ENCODE measurements around the gene CCDC15.

DNA sequence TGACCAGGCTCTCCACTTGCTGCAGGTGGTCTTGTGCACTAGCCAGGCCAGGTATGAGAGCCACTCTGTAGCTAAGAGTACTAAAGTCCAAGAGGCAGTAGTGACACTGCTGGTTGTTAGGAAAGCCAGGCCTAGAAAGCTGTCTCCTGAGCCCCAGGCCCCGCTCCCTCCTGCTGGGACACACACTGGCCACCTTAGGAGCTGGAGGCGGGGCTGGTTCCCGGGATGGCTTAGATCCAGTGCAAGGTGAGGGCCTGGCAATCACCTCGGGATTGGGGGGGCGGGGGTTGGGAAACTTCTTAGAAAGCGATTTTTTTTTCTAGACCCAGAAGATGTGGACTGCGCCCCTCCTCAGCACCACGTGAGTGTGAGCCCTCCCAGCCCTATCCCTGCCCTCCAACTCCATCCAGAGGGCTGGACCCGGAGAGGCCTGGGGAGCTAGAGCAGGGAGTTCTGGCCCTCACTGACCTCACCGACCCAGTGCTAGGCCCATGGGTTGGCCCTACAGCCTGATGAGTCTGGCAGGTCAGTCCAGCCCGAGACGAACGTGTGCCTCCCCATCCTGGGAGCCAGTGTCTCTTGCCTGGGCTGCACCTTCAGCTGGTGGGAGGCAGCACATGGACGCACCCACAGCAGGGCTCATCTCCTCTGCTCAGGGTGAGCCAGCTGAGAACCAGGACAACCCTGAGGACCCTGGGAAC, 127.2 kb downstream of the CCDC15 start:
- TF ChIP-seq POLR2A (IDR thresholded peaks at IDR 0.05) (no peak), EP300 (IDR thresholded peaks at IDR 0.05) (no peak)
